GM12872 (cell line): ENCODE data around the gene NR3C2.

Source experiments
- CTCF ChIP-seq: IDR thresholded peaks from 3 replicates; pipeline ENCODE4 v1.5.1; 2011; ENCODE audit warnings: low read depth, mild to moderate bottlenecking, low read length, moderate library complexity; ENCODE audit not compliant: insufficient read depth

The NR3C2 gene

GRCh38 chr4:148029781-148030180, 412.4 kb downstream of the NR3C2 start:
- no peak for TF ChIP-seq CTCF
